ENCODE results near the gene SPATA9. TPM values are rescaled to one million over a fixed set of nuclear protein-coding genes. Genes with fewer than 3 reads are reported as not detected.
A peak's percentile ranks its signal among the peaks of the same experiment; 100 is the strongest.

Gene SPATA9
- total and polyA plus RNA-seq, 2 donors (not counting 1 experiment from before 2014, with no cell fraction given) = not detected

- 50% methylated on average over 1 of the region's 3 CpGs for WGBS (ENCODE audit: insufficient coverage)
- ChIA-PET POLR2A (no interaction called here), CTCF (interaction anchor here (0.7 to 7.3 kb wide), 31 partner anchors 9 to 672 kb away, joined by 3 to 105 read pairs (median 4); partner anchors contain the start of genes GLRX, RFESD and RHOBTB3)
- TF ChIP-seq, protein P1, sequence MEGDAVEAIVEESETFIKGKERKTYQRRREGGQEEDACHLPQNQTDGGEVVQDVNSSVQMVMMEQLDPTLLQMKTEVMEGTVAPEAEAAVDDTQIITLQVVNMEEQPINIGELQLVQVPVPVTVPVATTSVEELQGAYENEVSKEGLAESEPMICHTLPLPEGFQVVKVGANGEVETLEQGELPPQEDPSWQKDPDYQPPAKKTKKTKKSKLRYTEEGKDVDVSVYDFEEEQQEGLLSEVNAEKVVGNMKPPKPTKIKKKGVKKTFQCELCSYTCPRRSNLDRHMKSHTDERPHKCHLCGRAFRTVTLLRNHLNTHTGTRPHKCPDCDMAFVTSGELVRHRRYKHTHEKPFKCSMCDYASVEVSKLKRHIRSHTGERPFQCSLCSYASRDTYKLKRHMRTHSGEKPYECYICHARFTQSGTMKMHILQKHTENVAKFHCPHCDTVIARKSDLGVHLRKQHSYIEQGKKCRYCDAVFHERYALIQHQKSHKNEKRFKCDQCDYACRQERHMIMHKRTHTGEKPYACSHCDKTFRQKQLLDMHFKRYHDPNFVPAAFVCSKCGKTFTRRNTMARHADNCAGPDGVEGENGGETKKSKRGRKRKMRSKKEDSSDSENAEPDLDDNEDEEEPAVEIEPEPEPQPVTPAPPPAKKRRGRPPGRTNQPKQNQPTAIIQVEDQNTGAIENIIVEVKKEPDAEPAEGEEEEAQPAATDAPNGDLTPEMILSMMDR (IDR thresholded peaks at IDR 0.05) = peak; percentile 95
- TF ChIP-seq EZH2 (IDR thresholded peaks at IDR 0.05; ENCODE audit: borderline replicate concordance, insufficient read depth, low read depth, low read length, poor library complexity, severe bottlenecking) = no peak
- intact Hi-C loops (cut with micrococcal nuclease) = loop anchor here (1.0 to 5.0 kb wide), 5 partner anchors 20 to 673 kb away; no protein-coding TSS in a partner anchor
- H2AFZ ChIP-seq (ENCODE audit: insufficient read depth, low read depth, low read length, poor library complexity, severe bottlenecking) = no peak overlapping the region
- no peak for ATAC-seq (ENCODE audit: low read depth)
- Mint-ChIP-seq H3K4me3 (no peak overlapping the region), H3K9me3 (ENCODE audit: insufficient read depth) (no peaks in the 10 kb centered on the region), H3K27me3 (no peaks in the 10 kb centered on the region), H3K27ac (no peak overlapping the region), H3K4me1 (no peaks in the 10 kb centered on the region)
- H3K9me3 ChIP-seq (ENCODE audit: control extremely low read depth in 1 of 3, control insufficient read depth in 2 of 3, insufficient read depth in 1 of 3, low read length in 2 of 3) = no peaks in the 10 kb centered on the region
- H3K36me3 ChIP-seq (replicated peaks in 1 of 2; ENCODE audit: control extremely low read depth in 1 of 2, control insufficient read depth in 1 of 2, extremely low read depth in 1 of 2, insufficient read depth in 2 of 2, low read length in 1 of 2) = no peaks in the 10 kb centered on the region
- no peaks in the 10 kb centered on the region for H4K20me1 ChIP-seq (ENCODE audit: control insufficient read depth, insufficient read depth, low read length, poor library complexity, severe bottlenecking)
- peak; percentile 56 for DNase-seq
- H3K9ac ChIP-seq (ENCODE audit: low read length) = no peak overlapping the region
- H3K4me1 ChIP-seq (ENCODE audit: control insufficient read depth in 2 of 2, insufficient read depth in 2 of 2, low read length in 2 of 2) = no peaks in the 10 kb centered on the region
- no peak overlapping the region for H3K4me2 ChIP-seq (replicated peaks; ENCODE audit: low read depth, low read length, poor library complexity, severe bottlenecking)
- no peaks in the 10 kb centered on the region for H3K79me2 ChIP-seq (ENCODE audit: control insufficient read depth, insufficient read depth, low read length)
- H3K27ac ChIP-seq (ENCODE audit: low read length in 2 of 2) = no peak overlapping the region
- no peaks in the 10 kb centered on the region for H3K27me3 ChIP-seq (replicated peaks in 1 of 4; ENCODE audit: control extremely low read depth in 1 of 4, control insufficient read depth in 3 of 4, insufficient read depth in 4 of 4, low read length in 3 of 4)
- no peak overlapping the region for H3K4me3 ChIP-seq (ENCODE audit: control extremely low read depth in 1 of 5, extremely low read depth in 1 of 5, insufficient read depth in 1 of 5, low read depth in 2 of 5, low read length in 4 of 5)
Measured at GRCh38 chr5:95664204-95664786, 18.5 kb downstream of the SPATA9 start.

- H2AFZ ChIP-seq (ENCODE audit: insufficient read depth, low read depth, low read length, poor library complexity, severe bottlenecking) = no peak overlapping the region
- no peak overlapping the region for H3K4me3 ChIP-seq (ENCODE audit: control extremely low read depth in 1 of 5, extremely low read depth in 1 of 5, insufficient read depth in 1 of 5, low read depth in 2 of 5, low read length in 4 of 5)
- H3K79me2 ChIP-seq (ENCODE audit: control insufficient read depth, insufficient read depth, low read length) = no peaks in the 10 kb centered on the region
- TF ChIP-seq EZH2 (IDR thresholded peaks at IDR 0.05; ENCODE audit: borderline replicate concordance, insufficient read depth, low read depth, low read length, poor library complexity, severe bottlenecking) = no peak
- TF ChIP-seq, protein P1 (IDR thresholded peaks at IDR 0.05) = no peak
- H3K27me3 Mint-ChIP-seq = no peaks in the 10 kb centered on the region
- no peaks in the 10 kb centered on the region for H3K36me3 ChIP-seq (replicated peaks in 1 of 2; ENCODE audit: control extremely low read depth in 1 of 2, control insufficient read depth in 1 of 2, extremely low read depth in 1 of 2, insufficient read depth in 2 of 2, low read length in 1 of 2)
- H3K27ac ChIP-seq (ENCODE audit: low read length in 2 of 2) = no peak overlapping the region
- no peak overlapping the region for H3K9ac ChIP-seq (ENCODE audit: low read length)
- DNase-seq (no peak), ATAC-seq (ENCODE audit: low read depth) (no peak)
- no peaks in the 10 kb centered on the region for H3K9me3 Mint-ChIP-seq (ENCODE audit: insufficient read depth)
- no peak overlapping the region for H3K4me3 Mint-ChIP-seq
- H4K20me1 ChIP-seq (ENCODE audit: control insufficient read depth, insufficient read depth, low read length, poor library complexity, severe bottlenecking) = no peaks in the 10 kb centered on the region
- no peak overlapping the region for H3K27ac Mint-ChIP-seq
- no peak overlapping the region for H3K4me2 ChIP-seq (replicated peaks; ENCODE audit: low read depth, low read length, poor library complexity, severe bottlenecking)
- CTCF ChIA-PET = interaction anchor here (0.8 to 7.3 kb wide), 9 partner anchors 16 to 193 kb away, joined by 3 to 105 read pairs (median 13); partner anchors contain the start of genes GLRX and RFESD
- no peaks in the 10 kb centered on the region for H3K9me3 ChIP-seq (ENCODE audit: control extremely low read depth in 1 of 3, control insufficient read depth in 2 of 3, insufficient read depth in 1 of 3, low read length in 2 of 3)
- H3K4me1 Mint-ChIP-seq = no peaks in the 10 kb centered on the region
- intact Hi-C loops (cut with micrococcal nuclease) = loop anchor here (5.0 kb wide), 1 partner anchor 674 kb away; no protein-coding TSS in a partner anchor
- no peaks in the 10 kb centered on the region for H3K27me3 ChIP-seq (replicated peaks in 1 of 4; ENCODE audit: control extremely low read depth in 1 of 4, control insufficient read depth in 3 of 4, insufficient read depth in 4 of 4, low read length in 3 of 4)
- H3K4me1 ChIP-seq (ENCODE audit: control insufficient read depth in 2 of 2, insufficient read depth in 2 of 2, low read length in 2 of 2) = no peaks in the 10 kb centered on the region
- POLR2A ChIA-PET = no interaction called here
Measured at GRCh38 chr5:95662946-95663345, 19.8 kb downstream of the SPATA9 start.

Measured in B cell (primary cell).